D721Med (cell line): Measurements from ENCODE around the gene PPP4R4.

ENCODE experiments used
- DNase-seq: peaks from one replicate; pipeline ENCODE4 v3.0.0; 2011; ENCODE audit warnings: low spot score; ENCODE audit not compliant: insufficient read length
- FAIRE-seq: peaks from 2 replicates; lab custom pipeline; 2011; peaks lifted over from hg19 to GRCh38; lab: Jason Lieb, UNC
- TF ChIP-seq, protein P1 (sequence below): IDR thresholded peaks from 2 replicates; pipeline ENCODE4 v1.5.1; 2012; ENCODE audit warnings: mild to moderate bottlenecking, control low read depth; ENCODE audit not compliant: insufficient read depth; ENCODE audit errors: missing control alignments

PPP4R4 gene

DNA sequence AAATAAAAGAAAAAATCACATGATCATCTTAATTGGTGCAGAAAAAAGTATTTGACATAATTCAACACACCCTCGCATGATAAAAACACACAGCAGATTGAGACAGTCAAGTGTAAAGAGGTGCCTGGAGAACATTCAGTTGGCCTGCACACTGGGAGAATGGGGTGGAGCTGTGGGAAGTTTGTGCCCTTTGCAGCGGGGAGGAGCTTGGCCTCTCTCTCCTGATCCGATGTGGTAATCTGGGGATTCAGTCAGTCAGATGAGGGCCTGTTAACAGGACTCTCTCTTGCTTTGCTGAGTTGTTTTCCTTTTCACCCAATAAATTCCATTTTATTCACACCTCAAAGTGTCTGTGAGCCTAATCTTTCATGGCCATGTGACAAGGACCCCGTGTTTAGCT is 143.1 kb downstream of the PPP4R4 start:
- TF ChIP-seq, protein P1, sequence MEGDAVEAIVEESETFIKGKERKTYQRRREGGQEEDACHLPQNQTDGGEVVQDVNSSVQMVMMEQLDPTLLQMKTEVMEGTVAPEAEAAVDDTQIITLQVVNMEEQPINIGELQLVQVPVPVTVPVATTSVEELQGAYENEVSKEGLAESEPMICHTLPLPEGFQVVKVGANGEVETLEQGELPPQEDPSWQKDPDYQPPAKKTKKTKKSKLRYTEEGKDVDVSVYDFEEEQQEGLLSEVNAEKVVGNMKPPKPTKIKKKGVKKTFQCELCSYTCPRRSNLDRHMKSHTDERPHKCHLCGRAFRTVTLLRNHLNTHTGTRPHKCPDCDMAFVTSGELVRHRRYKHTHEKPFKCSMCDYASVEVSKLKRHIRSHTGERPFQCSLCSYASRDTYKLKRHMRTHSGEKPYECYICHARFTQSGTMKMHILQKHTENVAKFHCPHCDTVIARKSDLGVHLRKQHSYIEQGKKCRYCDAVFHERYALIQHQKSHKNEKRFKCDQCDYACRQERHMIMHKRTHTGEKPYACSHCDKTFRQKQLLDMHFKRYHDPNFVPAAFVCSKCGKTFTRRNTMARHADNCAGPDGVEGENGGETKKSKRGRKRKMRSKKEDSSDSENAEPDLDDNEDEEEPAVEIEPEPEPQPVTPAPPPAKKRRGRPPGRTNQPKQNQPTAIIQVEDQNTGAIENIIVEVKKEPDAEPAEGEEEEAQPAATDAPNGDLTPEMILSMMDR: no peak
- DNase-seq (no peak), FAIRE-seq (no peak)

DNA sequence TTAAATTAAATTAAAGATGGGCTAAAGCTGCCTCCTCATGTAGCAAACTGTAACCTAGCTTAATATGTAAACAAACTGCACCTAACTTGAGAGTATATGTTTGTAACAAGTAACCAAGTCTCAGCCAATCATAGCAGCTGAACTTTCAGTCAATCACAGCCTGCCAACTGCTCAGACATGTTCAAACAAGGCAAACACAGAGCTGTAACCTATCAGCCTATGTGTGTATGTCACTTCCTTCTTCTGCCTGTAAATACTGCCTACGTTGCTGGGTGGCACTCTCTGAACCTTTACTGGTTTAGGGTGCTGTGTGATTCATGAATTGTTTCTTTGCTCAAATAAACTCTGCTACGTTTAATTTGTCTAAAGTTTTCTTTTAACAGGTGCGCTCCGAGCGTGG is 146.1 kb downstream of the PPP4R4 start:
- TF ChIP-seq, protein P1: no peak
- FAIRE-seq (no peak), DNase-seq (no peak)

DNA sequence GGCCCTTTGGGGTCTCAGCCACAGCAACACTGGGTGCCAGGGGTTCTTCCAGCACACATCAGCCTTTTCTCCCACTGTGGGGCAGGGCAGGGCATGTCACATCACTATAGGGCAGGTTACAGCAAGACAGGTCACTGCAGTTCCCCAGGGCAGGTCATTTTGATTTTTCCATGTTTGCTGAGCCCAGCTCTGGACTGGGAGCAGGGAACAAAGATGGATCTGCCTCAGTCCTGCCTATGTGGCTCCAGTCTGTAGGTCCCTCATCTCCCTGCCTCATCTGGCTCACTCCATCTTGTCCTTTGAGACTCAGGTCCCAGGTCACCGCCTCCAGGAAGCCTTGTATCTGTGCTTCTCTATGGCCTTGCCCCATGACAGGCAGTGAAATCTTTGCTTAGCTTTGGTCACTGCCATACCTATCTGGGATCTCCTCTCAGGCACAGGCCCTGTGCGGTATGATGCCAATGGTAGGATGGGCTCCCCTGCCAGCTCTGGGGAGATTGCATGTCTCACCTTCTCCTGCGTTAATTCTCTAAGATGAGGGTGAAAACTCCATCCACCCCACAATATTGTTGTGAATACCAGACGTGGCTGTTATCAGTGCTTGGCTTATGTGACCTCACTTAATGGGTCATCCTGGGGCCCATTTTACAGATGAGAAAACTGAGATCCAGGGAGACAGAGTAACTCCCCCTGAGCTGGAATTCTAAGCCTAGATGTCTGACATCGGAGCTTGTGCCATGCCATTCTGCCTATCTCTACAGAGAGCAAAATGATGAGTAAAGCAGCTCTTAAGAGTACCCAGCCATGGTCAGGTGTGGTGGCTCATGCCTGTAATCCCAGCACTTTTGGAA is 147.5 kb downstream of the PPP4R4 start:
- DNase-seq: no peak
- no peak for FAIRE-seq
- TF ChIP-seq, protein P1: no peak

DNA sequence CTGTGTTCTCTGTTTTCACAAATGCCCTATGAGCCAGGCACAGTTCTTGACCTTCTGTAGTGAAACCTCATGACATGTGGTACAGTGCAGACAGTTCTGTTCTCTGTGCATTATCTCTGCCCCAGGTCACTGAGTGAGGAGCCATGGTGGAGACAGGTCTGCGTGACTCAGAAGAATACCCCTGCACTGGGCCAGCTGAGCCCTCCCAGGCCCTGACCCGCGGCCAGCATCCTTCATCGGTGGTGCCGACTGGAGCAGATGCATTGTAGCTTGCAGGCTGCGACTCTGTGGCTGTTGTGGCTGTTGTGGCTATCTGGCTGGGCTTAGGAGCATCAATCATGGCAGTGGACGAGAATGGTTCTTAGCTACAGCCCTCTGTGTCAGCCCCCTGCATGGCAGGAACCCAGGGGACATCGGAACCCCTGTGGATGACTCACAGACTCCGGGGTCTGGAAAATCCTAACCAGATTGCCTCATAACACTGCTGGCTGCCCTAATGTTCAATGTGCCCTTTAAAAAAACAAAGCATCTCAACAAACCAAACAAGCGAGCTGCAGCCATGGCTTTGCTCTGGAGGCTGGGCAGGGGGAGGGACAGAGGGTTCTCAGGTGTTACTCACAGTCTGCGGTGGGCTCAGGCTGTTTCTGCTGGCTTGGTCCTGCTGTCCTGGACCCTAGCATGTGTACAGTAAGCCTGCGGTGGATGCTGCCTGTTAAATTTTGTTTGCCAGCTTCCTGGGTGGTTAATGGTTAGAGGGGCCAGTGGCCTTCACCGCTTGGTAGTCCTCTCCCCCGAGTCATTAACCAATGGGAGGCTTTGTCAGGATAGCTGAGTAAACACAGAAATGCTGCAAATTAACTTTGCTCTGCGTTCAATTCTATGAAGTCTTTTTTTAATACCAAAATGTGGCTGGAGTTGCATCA is 148.8 kb downstream of the PPP4R4 start, which contains the start of gene SERPINA6:
Gene SERPINA6, minus strand, starts transcription at position 689 of the 923 bp plus-strand sequence. CDS start 8,688 bp downstream, outside the sequence.
- TF ChIP-seq, protein P1: no peak
- FAIRE-seq (no peak), DNase-seq (no peak)

DNA sequence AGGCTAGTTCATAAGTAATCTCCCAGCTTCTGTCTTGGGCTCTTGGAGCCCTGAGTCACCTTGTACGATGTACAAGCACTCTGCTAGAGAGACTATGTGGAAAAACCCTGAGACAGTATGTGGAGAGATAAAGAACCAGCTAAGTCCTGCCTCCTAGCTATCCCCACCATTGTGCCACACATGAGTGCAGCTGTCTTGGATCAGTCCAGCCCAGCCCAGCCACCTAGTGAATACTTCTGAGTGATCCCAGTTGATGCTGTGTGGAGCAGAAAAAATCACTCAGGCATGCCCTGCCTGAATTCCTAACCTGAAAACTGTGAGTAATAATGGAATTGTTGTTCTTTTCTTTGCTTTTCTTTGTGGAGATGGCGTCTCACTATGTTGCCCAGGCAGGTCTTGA is 154.1 kb downstream of the PPP4R4 start:
- FAIRE-seq: no peak

More for the DNA sequence above, 154.1 kb downstream of the PPP4R4 start:
- TF ChIP-seq, protein P1: no peak
- no peak for DNase-seq
